ENCODE data around the gene ATP8A2. TPM values are rescaled to one million over a fixed set of nuclear protein-coding genes. Genes with fewer than 3 reads are reported as not detected.

ATP8A2 gene
- total RNA-seq, 2 donors from 2014 or later: 0.10 to 0.64 TPM

- no peak overlapping the region for H3K4me3 ChIP-seq
- TF ChIP-seq CTCF (IDR thresholded peaks at IDR 0.05): no peak
- no peaks in the 10 kb centered on the region for H3K36me3 ChIP-seq
- H3K9me3 ChIP-seq: no peaks in the 10 kb centered on the region
- DNase-seq: no peak
- no peaks in the 10 kb centered on the region for H3K27me3 ChIP-seq
- no peak overlapping the region for H3K27ac ChIP-seq
- no peaks in the 10 kb centered on the region for H3K4me1 ChIP-seq
- no peak overlapping the region for H3K9ac ChIP-seq (ENCODE audit: low read depth in 2 of 2, low read length in 2 of 2)
- intact Hi-C loops (cut with DNase I): no loop called here
Measured at GRCh38 chr13:26025196-26025595, 653.4 kb downstream of the ATP8A2 start.

DNA sequence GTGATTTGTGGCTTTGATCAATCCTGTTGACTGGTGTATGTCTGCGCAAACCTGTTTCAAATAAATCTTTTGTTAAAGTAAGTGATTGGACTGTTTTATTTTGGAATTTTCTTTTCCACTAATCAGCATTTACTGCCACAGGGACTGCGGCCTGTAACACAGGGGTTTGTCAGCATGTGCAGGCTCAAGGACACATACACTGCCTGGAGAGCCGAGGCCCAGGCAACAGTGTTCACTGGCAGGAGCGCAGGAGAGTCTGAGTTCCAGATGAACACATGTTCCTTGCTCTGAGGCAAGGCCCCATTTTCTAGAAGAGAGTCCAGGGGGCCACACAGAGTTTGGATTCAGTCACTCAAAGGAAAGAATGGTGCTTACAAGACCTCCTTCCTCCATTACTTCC is 654.0 kb downstream of the ATP8A2 start:
- Histone ChIP-seq H3K27ac (no peak overlapping the region), H3K9ac (ENCODE audit: low read depth in 2 of 2, low read length in 2 of 2) (no peak overlapping the region), H3K27me3 (no peaks in the 10 kb centered on the region), H3K4me1 (no peaks in the 10 kb centered on the region), H3K36me3 (no peaks in the 10 kb centered on the region), H3K9me3 (no peaks in the 10 kb centered on the region), H3K4me3 (no peak overlapping the region)
- intact Hi-C loops (cut with DNase I): no loop called here
- no peak for TF ChIP-seq CTCF (IDR thresholded peaks at IDR 0.05)
- no peak for DNase-seq

GRCh38 chr13:26026211-26026610 is 654.4 kb downstream of the ATP8A2 start:
- no peak for DNase-seq
- Histone ChIP-seq H3K27me3 (no peaks in the 10 kb centered on the region), H3K9ac (ENCODE audit: low read depth in 2 of 2, low read length in 2 of 2) (no peak overlapping the region), H3K9me3 (no peaks in the 10 kb centered on the region), H3K4me1 (no peaks in the 10 kb centered on the region), H3K4me3 (no peak overlapping the region), H3K36me3 (no peaks in the 10 kb centered on the region), H3K27ac (no peak overlapping the region)
- intact Hi-C loops (cut with DNase I): no loop called here
- no peak for TF ChIP-seq CTCF (IDR thresholded peaks at IDR 0.05)

DNA sequence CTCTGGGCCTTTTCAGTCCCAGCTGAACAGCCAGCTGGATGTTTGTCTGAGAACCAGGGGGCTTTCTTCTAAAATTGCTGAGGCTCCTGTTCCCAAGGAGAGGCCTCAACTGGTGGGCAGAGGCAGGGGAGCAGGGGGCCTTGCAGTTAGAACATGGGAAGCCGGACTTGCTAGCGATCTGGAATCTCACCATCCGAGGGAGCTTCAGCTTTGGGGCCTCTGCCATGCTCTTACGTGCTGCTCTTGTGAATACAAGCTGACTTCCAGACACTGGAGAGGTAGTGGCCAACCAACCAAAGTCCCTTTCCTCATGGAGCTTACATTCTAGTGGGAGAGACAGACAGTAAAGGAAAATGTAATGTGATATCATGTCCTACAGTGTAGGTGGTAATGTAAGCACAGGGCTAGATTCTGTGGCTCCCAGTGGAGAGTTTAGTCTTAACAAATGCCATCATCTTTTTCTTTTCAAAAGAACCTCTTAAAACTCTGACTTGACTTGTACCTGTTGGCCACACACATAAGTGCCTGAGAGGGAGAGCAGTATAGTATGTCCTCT is 657.9 kb downstream of the ATP8A2 start:
- TF ChIP-seq CTCF (IDR thresholded peaks at IDR 0.05): no peak
- DNase-seq: no peak
- intact Hi-C loops (cut with DNase I): no loop called here
- no peaks in the 10 kb centered on the region for H3K9me3 ChIP-seq
- no peak overlapping the region for H3K27ac ChIP-seq
- no peaks in the 10 kb centered on the region for H3K4me1 ChIP-seq
- H3K27me3 ChIP-seq: no peaks in the 10 kb centered on the region
- H3K9ac ChIP-seq (ENCODE audit: low read depth in 2 of 2, low read length in 2 of 2): no peak overlapping the region
- H3K4me3 ChIP-seq: no peak overlapping the region
- H3K36me3 ChIP-seq: no peaks in the 10 kb centered on the region

- no peak overlapping the region for H3K4me3 ChIP-seq
- no peak overlapping the region for H3K9ac ChIP-seq (ENCODE audit: low read depth in 2 of 2, low read length in 2 of 2)
- TF ChIP-seq CTCF (IDR thresholded peaks at IDR 0.05): no peak
- H3K27me3 ChIP-seq: no peaks in the 10 kb centered on the region
- no peaks in the 10 kb centered on the region for H3K9me3 ChIP-seq
- no peaks in the 10 kb centered on the region for H3K36me3 ChIP-seq
- no peak overlapping the region for H3K27ac ChIP-seq
- intact Hi-C loops (cut with DNase I): no loop called here
- no peaks in the 10 kb centered on the region for H3K4me1 ChIP-seq
- DNase-seq: no peak
Measured at GRCh38 chr13:26030331-26030730, 658.6 kb downstream of the ATP8A2 start.
